ENCODE data around the gene RIN1. TPM values are rescaled to one million over a fixed set of nuclear protein-coding genes. Genes with fewer than 3 reads are reported as not detected.

RIN1 gene
- total and polyA plus RNA-seq, 2 of the 13 experiments (the other 11 are each of a cell fraction or from before 2014, with no cell fraction given) = 2.4 to 4.1 TPM

GRCh38 chr11:66282468-66283455, 53.5 kb downstream of the RIN1 start (continued):
- TF ChIP-seq ZNF512B (CRISPR knock-in tag; IDR thresholded peaks at IDR 0.05; ENCODE audit: borderline replicate concordance) (0 out of 2 replicates have a peak, but pooled peaks have one; percentile 46), TFDP1 (CRISPR knock-in tag; IDR thresholded peaks at IDR 0.05; ENCODE audit: borderline replicate concordance) (0 out of 2 replicates have a peak, but pooled peaks have one; percentile 19), PCBP1 (IDR thresholded peaks at IDR 0.05; ENCODE audit: borderline replicate concordance, low read depth, low read length) (0 out of 2 replicates have a peak, but pooled peaks have one; percentile 90), ZNF343 (CRISPR knock-in tag; IDR thresholded peaks at IDR 0.05) (peak; percentile 84; the same call in 1 of the 2 replicates), ZNF703 (CRISPR knock-in tag; IDR thresholded peaks at IDR 0.05; ENCODE audit: borderline replicate concordance) (no peak), NFIB (CRISPR knock-in tag; IDR thresholded peaks at IDR 0.05; ENCODE audit: borderline replicate concordance) (no peak), MAZ (IDR thresholded peaks at IDR 0.05; ENCODE audit: borderline replicate concordance, low read depth, low read length) (peak; percentile 41; the same call in 1 of the 2 replicates), MAZ (CRISPR knock-in tag; IDR thresholded peaks at IDR 0.05; ENCODE audit: low read depth) (no peak), ZZZ3 (CRISPR knock-in tag; IDR thresholded peaks at IDR 0.05; ENCODE audit: borderline replicate concordance) (0 out of 2 replicates have a peak, but pooled peaks have one; percentile 25), NCOA2 (CRISPR knock-in tag; IDR thresholded peaks at IDR 0.05) (peak; percentile 22; the same call in 1 of the 2 replicates), HHEX (CRISPR knock-in tag; IDR thresholded peaks at IDR 0.05) (no peak), ZNF263 (CRISPR knock-in tag; IDR thresholded peaks at IDR 0.05) (no peak), REST (IDR thresholded peaks at IDR 0.05; ENCODE audit: borderline replicate concordance in 1 of 2, low read depth in 1 of 2, low read length in 2 of 2) (no peak), SKI (IDR thresholded peaks at IDR 0.05; ENCODE audit: partially characterized antibody) (peak; percentile 67), MEF2D (CRISPR knock-in tag; IDR thresholded peaks at IDR 0.05) (peak; percentile 48), BHLHE40 (IDR thresholded peaks at IDR 0.05; ENCODE audit: low read length) (peak; percentile 50; the same call in 1 of the 2 replicates)
- TF ChIP-seq, protein P1, sequence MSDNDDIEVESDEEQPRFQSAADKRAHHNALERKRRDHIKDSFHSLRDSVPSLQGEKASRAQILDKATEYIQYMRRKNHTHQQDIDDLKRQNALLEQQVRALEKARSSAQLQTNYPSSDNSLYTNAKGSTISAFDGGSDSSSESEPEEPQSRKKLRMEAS (IDR thresholded peaks at IDR 0.05) = 0 out of 2 replicates have a peak, but pooled peaks have one; percentile 39
- TF ChIP-seq, protein P2, sequence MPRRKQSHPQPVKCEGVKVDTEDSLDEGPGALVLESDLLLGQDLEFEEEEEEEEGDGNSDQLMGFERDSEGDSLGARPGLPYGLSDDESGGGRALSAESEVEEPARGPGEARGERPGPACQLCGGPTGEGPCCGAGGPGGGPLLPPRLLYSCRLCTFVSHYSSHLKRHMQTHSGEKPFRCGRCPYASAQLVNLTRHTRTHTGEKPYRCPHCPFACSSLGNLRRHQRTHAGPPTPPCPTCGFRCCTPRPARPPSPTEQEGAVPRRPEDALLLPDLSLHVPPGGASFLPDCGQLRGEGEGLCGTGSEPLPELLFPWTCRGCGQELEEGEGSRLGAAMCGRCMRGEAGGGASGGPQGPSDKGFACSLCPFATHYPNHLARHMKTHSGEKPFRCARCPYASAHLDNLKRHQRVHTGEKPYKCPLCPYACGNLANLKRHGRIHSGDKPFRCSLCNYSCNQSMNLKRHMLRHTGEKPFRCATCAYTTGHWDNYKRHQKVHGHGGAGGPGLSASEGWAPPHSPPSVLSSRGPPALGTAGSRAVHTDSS (CRISPR knock-in tag; conservative IDR thresholded peaks at IDR 0.05) = no peak

Measured in HepG2 (cell line).